Activated CD4-positive, alpha-beta T cell treated with anti-CD3 and anti-CD28 coated beads for 1 hour (primary cell): ENCODE measurements around the gene EXOG.

ENCODE experiments used
- DNase-seq: peaks from one replicate; pipeline ENCODE4 v3.0.0-alpha.2; 2020

The EXOG gene

GRCh38 chr3:38473229-38473628 lies 22.9 kb upstream of the EXOG start:
- no peak for DNase-seq

GRCh38 chr3:38474928-38475605 lies 21.1 kb upstream of the EXOG start:
- DNase-seq = no peak

DNA sequence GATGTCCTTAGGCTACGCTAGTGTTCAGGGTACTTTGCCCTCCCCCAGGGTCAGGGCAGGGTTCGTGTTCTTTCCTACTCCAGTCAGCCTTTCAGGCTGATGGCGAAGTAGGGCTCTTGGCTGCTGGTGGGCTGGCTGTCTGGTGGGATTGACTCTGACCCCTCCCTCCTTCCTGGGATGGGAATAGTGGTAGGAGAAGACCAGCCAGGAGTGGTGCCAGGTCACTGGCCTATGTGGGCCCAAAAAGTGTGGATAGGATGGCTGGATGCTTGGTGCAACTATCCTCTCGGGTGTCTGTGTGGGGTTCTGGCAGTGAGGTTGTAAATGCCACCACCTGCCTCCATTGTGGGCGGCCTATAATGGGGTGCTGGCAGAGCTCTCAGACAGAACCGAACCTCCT lies 20.4 kb upstream of the EXOG start:
- no peak for DNase-seq

GRCh38 chr3:38476157-38476756 lies 19.9 kb upstream of the EXOG start:
- DNase-seq = no peak

- DNase-seq = no peak
Measured at GRCh38 chr3:38477057-38477820, 18.9 kb upstream of the EXOG start.

DNA sequence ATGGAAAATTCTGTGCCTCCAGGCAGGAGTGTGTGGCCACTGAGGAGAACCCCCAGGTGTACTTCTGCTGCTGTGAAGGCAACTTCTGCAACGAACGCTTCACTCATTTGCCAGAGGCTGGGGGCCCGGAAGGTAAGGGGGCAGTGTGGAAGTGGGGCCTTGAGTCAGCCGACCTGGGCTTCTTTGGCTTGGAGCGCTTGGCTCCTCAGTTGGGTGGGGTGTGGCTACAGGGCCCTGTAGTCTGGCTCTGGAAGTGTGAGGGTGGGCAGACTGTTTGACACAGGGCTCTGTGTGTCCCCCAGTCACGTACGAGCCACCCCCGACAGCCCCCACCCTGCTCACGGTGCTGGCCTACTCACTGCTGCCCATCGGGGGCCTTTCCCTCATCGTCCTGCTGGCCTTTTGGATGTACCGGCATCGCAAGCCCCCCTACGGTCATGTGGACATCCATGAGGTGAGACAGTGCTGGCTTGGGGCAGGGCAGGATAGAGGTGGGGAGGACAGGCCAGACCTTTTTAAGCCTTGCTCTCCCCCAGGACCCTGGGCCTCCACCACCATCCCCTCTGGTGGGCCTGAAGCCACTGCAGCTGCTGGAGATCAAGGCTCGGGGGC lies 18.2 kb upstream of the EXOG start:
- no peak for DNase-seq

- DNase-seq = no peak
Measured at GRCh38 chr3:38478901-38479300, 17.2 kb upstream of the EXOG start.

- no peak for DNase-seq
Measured at GRCh38 chr3:38479431-38480092, 16.6 kb upstream of the EXOG start.

DNA sequence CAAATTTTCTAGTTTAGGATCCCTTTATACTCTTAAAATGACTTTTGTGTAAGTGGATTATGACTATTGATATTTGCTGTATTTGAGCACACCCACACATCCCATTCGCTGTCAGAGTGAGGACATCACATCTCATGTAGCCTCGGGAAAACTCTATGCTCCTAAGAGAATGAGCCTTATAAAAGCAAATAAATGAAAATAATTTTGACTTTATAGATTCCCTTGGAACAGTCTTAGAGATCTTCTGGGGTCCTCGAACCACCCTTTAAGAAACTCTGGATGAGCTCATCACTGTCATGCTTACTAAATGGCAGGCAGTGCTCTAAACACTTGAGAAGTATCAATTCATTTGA lies 16.1 kb upstream of the EXOG start:
- DNase-seq = no peak

DNA sequence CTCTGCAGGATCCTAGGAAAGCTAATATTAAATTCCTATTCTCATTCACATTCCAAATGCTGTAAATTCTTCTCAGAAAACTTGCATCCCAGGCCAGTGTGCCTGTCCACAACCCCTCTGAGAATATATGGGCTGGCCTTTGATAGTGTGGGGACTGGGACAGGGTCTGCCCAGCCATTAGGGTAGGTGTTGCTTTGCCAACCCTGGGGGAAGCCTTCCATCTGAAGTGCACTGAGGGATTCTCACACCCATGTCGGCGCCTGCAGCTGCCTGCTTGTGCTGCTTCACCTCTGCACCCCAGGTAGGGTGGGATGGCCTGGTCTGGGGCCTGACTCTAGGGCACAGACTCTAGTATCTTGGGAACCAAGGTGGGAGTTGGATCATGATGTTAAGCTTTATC lies 15.2 kb upstream of the EXOG start:
- DNase-seq = no peak

- DNase-seq = no peak
Measured at GRCh38 chr3:38482951-38483350, 13.2 kb upstream of the EXOG start.

GRCh38 chr3:38487323-38487722 lies 8.8 kb upstream of the EXOG start:
- DNase-seq = no peak

- no peak for DNase-seq
Measured at GRCh38 chr3:38488949-38489348, 7.2 kb upstream of the EXOG start.

DNA sequence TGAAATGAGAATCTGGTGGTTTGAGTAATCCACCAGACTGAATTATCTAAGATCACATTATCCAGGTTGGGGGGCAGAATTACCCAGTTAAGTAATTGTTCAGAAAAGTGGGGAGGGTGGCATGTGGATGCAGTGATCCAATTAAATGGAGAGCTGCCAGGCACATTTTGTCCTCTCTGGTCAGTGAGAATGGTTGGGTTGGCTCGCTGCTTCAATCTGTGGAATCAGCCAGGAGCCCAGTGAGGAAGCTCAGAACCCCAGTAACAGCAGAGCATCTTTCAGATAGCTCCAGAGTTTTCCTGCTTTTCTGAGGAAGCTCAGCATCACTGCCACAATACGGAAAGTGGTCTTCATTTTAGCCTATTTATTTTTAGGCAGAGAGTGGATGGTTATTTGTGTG lies 6.4 kb upstream of the EXOG start:
- no peak for DNase-seq

GRCh38 chr3:38490281-38491030 lies 5.7 kb upstream of the EXOG start:
- no peak for DNase-seq

DNA sequence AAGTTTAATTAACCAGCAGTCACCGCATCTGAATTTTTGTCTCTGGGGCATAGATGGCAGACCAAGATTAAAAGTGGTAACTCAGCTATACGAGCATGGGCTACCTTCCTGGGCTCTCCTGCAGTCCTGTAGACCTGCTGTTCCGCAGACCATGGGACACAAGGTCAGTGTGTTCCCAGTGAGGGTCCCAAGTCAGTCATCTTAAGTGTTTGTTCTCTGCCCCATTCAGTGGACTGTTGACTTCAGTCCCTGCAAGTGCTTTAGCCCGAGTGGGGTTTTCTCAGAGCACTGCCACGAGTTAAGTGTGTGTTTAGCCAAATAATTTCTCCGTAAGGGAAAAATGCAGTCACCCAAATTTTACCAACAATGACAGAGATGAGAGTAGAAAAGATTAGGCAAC lies 4.9 kb upstream of the EXOG start:
- no peak for DNase-seq

GRCh38 chr3:38493031-38493430 lies 3.1 kb upstream of the EXOG start:
- no peak for DNase-seq

DNA sequence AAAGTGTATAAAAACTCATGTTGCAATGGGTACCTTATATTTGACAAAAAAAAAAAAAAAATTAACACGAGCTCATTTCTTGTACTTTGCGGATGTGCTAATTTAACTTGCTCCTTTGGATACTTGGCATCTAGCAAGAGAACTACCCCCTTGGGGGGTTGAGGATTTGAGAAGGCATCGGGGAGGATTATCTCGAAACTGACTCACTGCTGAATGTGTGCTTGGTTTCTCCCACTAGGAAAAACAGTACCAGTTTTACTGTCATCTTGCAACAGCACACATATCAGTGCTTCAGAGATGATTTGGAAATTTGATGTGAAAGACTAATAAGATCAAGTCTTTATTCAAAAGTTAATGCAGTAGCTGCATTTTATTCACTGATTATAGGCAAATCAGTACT lies 891 bp downstream of the EXOG start:
- DNase-seq = no peak

DNA sequence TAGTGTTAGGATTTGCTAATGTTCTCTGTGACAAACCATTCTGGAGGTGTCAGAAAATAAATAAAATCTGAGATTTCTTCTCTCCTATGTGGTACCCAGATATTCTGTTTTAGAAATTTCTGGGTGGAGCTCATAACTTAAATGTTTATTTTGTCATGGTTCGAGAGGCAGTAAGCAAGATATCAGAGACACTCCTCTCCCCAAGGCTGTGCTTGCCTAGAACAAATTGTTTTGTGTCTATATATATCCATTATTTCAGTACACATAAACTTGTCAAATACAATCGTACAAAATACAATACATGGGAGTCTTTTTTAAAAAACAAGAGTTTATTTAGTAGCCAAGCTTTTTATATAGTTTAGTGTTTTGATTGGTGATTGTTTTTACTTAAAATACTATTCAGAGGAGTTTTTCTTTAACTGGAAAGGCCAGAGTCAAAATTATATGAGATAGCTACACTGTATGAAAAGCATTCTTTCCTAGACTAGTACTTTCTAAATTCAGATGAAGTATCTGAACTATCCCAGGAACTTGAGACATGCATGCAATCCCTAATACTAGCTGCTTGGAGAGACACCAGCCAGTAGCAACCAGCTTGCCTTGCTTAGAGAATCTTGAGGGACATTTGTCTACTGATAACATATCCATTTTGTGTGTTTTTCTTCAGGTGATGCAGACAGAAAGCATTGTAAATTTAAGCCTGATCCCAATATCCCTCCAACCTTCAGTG lies 4.7 kb downstream of the EXOG start:
- no peak for DNase-seq

GRCh38 chr3:38507120-38507519 lies 11.0 kb downstream of the EXOG start:
- DNase-seq = no peak

- no peak for DNase-seq
Measured at GRCh38 chr3:38509732-38510131, 13.6 kb downstream of the EXOG start.

- no peak for DNase-seq
Measured at GRCh38 chr3:38510631-38511030, 14.5 kb downstream of the EXOG start.
